GM23338 (cell line): ENCODE measurements around the gene SLC20A1. TPM values are rescaled to one million over a fixed set of nuclear protein-coding genes. Genes with fewer than 3 reads are reported as not detected.

Experiments used
- ATAC-seq: fragments of 200-7000 bp; cut with Tn5 transposase; 3 replicates; pipeline ENCODE4 v1.9.1; 2020
- DNase-seq: peaks from one replicate; pipeline ENCODE4 v3.0.0-alpha.2; 2015; ENCODE audit warnings: low spot score
- H2AFZ ChIP-seq: fragments of 200-600 bp; sonication (generic); 2 replicates; pipeline ENCODE4 v1.8.0; 2016; ENCODE audit warnings: antibody characterized with exemption, mild to moderate bottlenecking, moderate library complexity
- H3F3A ChIP-seq: fragments of 200-600 bp; sonication (generic); replicated peaks from 2 replicates; pipeline ENCODE4 v1.8.0; 2017; ENCODE audit warnings: antibody characterized with exemption, mixed run types, low read depth
- H3K27ac ChIP-seq: fragments of 200-600 bp; sonication (generic); 2 replicates; pipeline ENCODE4 v1.6.1; 2016; ENCODE audit warnings: low read depth
- H3K27me3 ChIP-seq: fragments of 200-600 bp; sonication (generic); 2 replicates; pipeline ENCODE4 v1.8.0; 2016; ENCODE audit warnings: mild to moderate bottlenecking, mixed run types, moderate library complexity; ENCODE audit not compliant: insufficient read depth
- H3K36me3 ChIP-seq: fragments of 200-600 bp; sonication (generic); 2 replicates; pipeline ENCODE4 v1.8.0; 2016; ENCODE audit warnings: mild to moderate bottlenecking; ENCODE audit not compliant: insufficient read depth
- H3K4me1 ChIP-seq: fragments of 200-600 bp; sonication (generic); 2 replicates; pipeline ENCODE4 v1.8.0; 2016; ENCODE audit warnings: mild to moderate bottlenecking, moderate library complexity; ENCODE audit not compliant: insufficient read depth
- H3K4me2 ChIP-seq: fragments of 200-600 bp; sonication (generic); 2 replicates; pipeline ENCODE4 v1.7.1; 2017; ENCODE audit warnings: mixed run types
- H3K4me3 ChIP-seq: fragments of 200-600 bp; sonication (generic); 2 replicates; pipeline ENCODE4 v1.6.1; 2016; ENCODE audit warnings: mixed run types
- H3K79me2 ChIP-seq: fragments of 200-600 bp; sonication (generic); replicated peaks from 2 replicates; pipeline ENCODE4 v1.8.0; 2017; ENCODE audit warnings: mild to moderate bottlenecking; ENCODE audit not compliant: insufficient read depth
- H3K9me2 ChIP-seq: fragments of 200-600 bp; sonication (generic); 2 replicates; pipeline ENCODE4 v1.8.0; 2017; ENCODE audit not compliant: insufficient read depth
- H4K20me1 ChIP-seq: fragments of 200-600 bp; sonication (generic); replicated peaks from 2 replicates; pipeline ENCODE4 v1.8.0; 2017; ENCODE audit warnings: mild to moderate bottlenecking; ENCODE audit not compliant: insufficient read depth
- H3K27ac Mint-ChIP-seq: 2 replicates; pipeline ENCODE4 v1.8.0; 2020; ENCODE audit warnings: inconsistent platforms, mild to moderate bottlenecking, moderate library complexity, mixed read lengths
- H3K27me3 Mint-ChIP-seq: 3 replicates; pipeline ENCODE4 v1.8.0; 2022; ENCODE audit warnings: low read depth, mild to moderate bottlenecking, moderate library complexity, mixed read lengths, inconsistent platforms; ENCODE audit not compliant: insufficient read depth, poor library complexity
- H3K36me3 Mint-ChIP-seq: 3 replicates; pipeline ENCODE4 v1.8.0; 2021; ENCODE audit warnings: low read depth, mild to moderate bottlenecking, inconsistent platforms, moderate library complexity, mixed read lengths
- H3K4me1 Mint-ChIP-seq: 3 replicates; pipeline ENCODE4 v1.8.0; 2020; ENCODE audit warnings: mild to moderate bottlenecking, inconsistent platforms, mixed read lengths
- H3K4me3 Mint-ChIP-seq: 3 replicates; pipeline ENCODE4 v1.8.0; 2021; ENCODE audit warnings: moderate library complexity, mild to moderate bottlenecking, inconsistent platforms, mixed read lengths
- H3K9me3 Mint-ChIP-seq: 3 replicates; pipeline ENCODE4 v1.8.0; 2020; ENCODE audit warnings: moderate library complexity, mild to moderate bottlenecking, inconsistent platforms, mixed read lengths
- CREB1 ChIP-seq: fragments of 250-450 bp; sonication (Bioruptor Pico); IDR thresholded peaks from 2 replicates; pipeline ENCODE4 v1.5.0; 2020; ENCODE audit warnings: low read depth, mild to moderate bottlenecking, moderate library complexity
- ETS1 ChIP-seq: IDR thresholded peaks from 2 replicates; pipeline ENCODE4 v1.6.1; 2016; ENCODE audit warnings: antibody characterized with exemption
- EZH2 ChIP-seq: fragments of 200-600 bp; sonication (generic); IDR thresholded peaks from one replicate; pipeline ENCODE4 v1.8.0; 2017; ENCODE audit warnings: antibody characterized with exemption, mild to moderate bottlenecking, low read depth; ENCODE audit not compliant: unreplicated experiment
- EZH2phosphoT487 ChIP-seq: fragments of 200-600 bp; sonication (generic); IDR thresholded peaks from one replicate; pipeline ENCODE4 v1.8.1; 2018; ENCODE audit warnings: antibody characterized with exemption; ENCODE audit not compliant: unreplicated experiment
- JUNB ChIP-seq: IDR thresholded peaks from one replicate; pipeline ENCODE4 v1.6.1; 2016; ENCODE audit warnings: antibody characterized with exemption; ENCODE audit not compliant: unreplicated experiment
- NANOG ChIP-seq: IDR thresholded peaks from 2 replicates; pipeline ENCODE4 v1.6.1; 2016; ENCODE audit warnings: antibody characterized with exemption, borderline replicate concordance
- POLR2AphosphoS5 ChIP-seq: IDR thresholded peaks from 2 replicates; pipeline ENCODE4 v1.6.1; 2016; ENCODE audit warnings: antibody characterized with exemption, low read depth
- STAT1 ChIP-seq: IDR thresholded peaks from one replicate; pipeline ENCODE4 v1.6.1; 2016; ENCODE audit warnings: antibody characterized with exemption; ENCODE audit not compliant: unreplicated experiment
- ZNF114 ChIP-seq: fragments of 250-450 bp; sonication (Bioruptor Pico); IDR thresholded peaks from 2 replicates; pipeline ENCODE4 v1.5.0; 2020; ENCODE audit warnings: mild to moderate bottlenecking, moderate library complexity
- ZNF331 ChIP-seq: fragments of 250-450 bp; sonication (Bioruptor Pico); IDR thresholded peaks from 2 replicates; pipeline ENCODE4 v1.5.0; 2020; ENCODE audit warnings: low read depth, mild to moderate bottlenecking, moderate library complexity
- polyA plus RNA-seq: library from polyadenylated mRNA; unstranded; fragments of >200 nt; fragmentation: Nextera tagmentation; extraction: Ambion mirVana; gene quantifications from 2 replicates; pipeline ENCODE4 v1.2.1, GENCODE V29; 2016
- total RNA-seq: library from RNA; depleted of rRNA; stranded (reverse); fragments of >200 nt; shearing (Covaris generic); gene quantifications from 2 replicates; pipeline ENCODE4 v1.2.3, GENCODE V29; 2014
- TF ChIP-seq, protein P1 (sequence below): IDR thresholded peaks from one replicate; pipeline ENCODE4 v1.6.1; 2018; ENCODE audit warnings: antibody characterized with exemption; ENCODE audit not compliant: unreplicated experiment
- TF ChIP-seq, protein P2 (sequence below), 2 experiments: fragments of 200-600 bp in 1 of 2; sonication (generic) in 1 of 2; conservative IDR thresholded peaks; 2 replicates each; pipeline versions ENCODE4 v1.5.1 to v1.6.1; 2016 to 2017; ENCODE audit warnings: antibody characterized with exemption in 2 of 2, low read depth in 2 of 2, mild to moderate bottlenecking in 2 of 2, moderate library complexity in 1 of 2
- TF ChIP-seq, protein P3 (sequence below): fragments of 250-450 bp; sonication (Bioruptor Pico); IDR thresholded peaks from 2 replicates; pipeline ENCODE4 v1.5.0; 2020; ENCODE audit warnings: mild to moderate bottlenecking, moderate library complexity

SLC20A1 gene
- total and polyA plus RNA-seq, 2 experiments from 2014 or later, result 52.9 to 84.3 TPM

GRCh38 chr2:112629823-112630222 lies 15.9 kb upstream of the SLC20A1 start:
- H3K79me2 ChIP-seq, result no peaks in the 10 kb centered on the region
- H3K27ac Mint-ChIP-seq, result no peak overlapping the region
- H3K4me3 Mint-ChIP-seq, result no peak overlapping the region
- H3F3A ChIP-seq, result no peaks in the 10 kb centered on the region
- H2AFZ ChIP-seq, result peak overlapping the region; percentile 97
- ATAC-seq, result no peak
- H3K4me1 Mint-ChIP-seq, result peaks cover 25% of the 10 kb centered on the region
- no peaks in the 10 kb centered on the region for H3K27me3 ChIP-seq
- H3K36me3 ChIP-seq, result no peaks in the 10 kb centered on the region
- no peaks in the 10 kb centered on the region for H3K36me3 Mint-ChIP-seq
- H3K4me2 ChIP-seq, result 0 out of 2 replicates have a peak overlapping the region, but pooled peaks have one; percentile 31
- TF ChIP-seq ETS1 (no peak), ZNF331 (CRISPR knock-in tag) (no peak), NANOG (no peak), EZH2 (no peak), JUNB (no peak), CREB1 (CRISPR knock-in tag) (no peak), STAT1 (no peak), EZH2phosphoT487 (no peak), ZNF114 (CRISPR knock-in tag) (no peak), POLR2AphosphoS5 (no peak)
- TF ChIP-seq, protein P1, sequence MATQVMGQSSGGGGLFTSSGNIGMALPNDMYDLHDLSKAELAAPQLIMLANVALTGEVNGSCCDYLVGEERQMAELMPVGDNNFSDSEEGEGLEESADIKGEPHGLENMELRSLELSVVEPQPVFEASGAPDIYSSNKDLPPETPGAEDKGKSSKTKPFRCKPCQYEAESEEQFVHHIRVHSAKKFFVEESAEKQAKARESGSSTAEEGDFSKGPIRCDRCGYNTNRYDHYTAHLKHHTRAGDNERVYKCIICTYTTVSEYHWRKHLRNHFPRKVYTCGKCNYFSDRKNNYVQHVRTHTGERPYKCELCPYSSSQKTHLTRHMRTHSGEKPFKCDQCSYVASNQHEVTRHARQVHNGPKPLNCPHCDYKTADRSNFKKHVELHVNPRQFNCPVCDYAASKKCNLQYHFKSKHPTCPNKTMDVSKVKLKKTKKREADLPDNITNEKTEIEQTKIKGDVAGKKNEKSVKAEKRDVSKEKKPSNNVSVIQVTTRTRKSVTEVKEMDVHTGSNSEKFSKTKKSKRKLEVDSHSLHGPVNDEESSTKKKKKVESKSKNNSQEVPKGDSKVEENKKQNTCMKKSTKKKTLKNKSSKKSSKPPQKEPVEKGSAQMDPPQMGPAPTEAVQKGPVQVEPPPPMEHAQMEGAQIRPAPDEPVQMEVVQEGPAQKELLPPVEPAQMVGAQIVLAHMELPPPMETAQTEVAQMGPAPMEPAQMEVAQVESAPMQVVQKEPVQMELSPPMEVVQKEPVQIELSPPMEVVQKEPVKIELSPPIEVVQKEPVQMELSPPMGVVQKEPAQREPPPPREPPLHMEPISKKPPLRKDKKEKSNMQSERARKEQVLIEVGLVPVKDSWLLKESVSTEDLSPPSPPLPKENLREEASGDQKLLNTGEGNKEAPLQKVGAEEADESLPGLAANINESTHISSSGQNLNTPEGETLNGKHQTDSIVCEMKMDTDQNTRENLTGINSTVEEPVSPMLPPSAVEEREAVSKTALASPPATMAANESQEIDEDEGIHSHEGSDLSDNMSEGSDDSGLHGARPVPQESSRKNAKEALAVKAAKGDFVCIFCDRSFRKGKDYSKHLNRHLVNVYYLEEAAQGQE, result no peak
- TF ChIP-seq, protein P2, sequence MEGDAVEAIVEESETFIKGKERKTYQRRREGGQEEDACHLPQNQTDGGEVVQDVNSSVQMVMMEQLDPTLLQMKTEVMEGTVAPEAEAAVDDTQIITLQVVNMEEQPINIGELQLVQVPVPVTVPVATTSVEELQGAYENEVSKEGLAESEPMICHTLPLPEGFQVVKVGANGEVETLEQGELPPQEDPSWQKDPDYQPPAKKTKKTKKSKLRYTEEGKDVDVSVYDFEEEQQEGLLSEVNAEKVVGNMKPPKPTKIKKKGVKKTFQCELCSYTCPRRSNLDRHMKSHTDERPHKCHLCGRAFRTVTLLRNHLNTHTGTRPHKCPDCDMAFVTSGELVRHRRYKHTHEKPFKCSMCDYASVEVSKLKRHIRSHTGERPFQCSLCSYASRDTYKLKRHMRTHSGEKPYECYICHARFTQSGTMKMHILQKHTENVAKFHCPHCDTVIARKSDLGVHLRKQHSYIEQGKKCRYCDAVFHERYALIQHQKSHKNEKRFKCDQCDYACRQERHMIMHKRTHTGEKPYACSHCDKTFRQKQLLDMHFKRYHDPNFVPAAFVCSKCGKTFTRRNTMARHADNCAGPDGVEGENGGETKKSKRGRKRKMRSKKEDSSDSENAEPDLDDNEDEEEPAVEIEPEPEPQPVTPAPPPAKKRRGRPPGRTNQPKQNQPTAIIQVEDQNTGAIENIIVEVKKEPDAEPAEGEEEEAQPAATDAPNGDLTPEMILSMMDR (conservative IDR thresholded peaks at IDR 0.05; ENCODE audit: low read depth in 2 of 2), result no peak
- TF ChIP-seq, protein P3, sequence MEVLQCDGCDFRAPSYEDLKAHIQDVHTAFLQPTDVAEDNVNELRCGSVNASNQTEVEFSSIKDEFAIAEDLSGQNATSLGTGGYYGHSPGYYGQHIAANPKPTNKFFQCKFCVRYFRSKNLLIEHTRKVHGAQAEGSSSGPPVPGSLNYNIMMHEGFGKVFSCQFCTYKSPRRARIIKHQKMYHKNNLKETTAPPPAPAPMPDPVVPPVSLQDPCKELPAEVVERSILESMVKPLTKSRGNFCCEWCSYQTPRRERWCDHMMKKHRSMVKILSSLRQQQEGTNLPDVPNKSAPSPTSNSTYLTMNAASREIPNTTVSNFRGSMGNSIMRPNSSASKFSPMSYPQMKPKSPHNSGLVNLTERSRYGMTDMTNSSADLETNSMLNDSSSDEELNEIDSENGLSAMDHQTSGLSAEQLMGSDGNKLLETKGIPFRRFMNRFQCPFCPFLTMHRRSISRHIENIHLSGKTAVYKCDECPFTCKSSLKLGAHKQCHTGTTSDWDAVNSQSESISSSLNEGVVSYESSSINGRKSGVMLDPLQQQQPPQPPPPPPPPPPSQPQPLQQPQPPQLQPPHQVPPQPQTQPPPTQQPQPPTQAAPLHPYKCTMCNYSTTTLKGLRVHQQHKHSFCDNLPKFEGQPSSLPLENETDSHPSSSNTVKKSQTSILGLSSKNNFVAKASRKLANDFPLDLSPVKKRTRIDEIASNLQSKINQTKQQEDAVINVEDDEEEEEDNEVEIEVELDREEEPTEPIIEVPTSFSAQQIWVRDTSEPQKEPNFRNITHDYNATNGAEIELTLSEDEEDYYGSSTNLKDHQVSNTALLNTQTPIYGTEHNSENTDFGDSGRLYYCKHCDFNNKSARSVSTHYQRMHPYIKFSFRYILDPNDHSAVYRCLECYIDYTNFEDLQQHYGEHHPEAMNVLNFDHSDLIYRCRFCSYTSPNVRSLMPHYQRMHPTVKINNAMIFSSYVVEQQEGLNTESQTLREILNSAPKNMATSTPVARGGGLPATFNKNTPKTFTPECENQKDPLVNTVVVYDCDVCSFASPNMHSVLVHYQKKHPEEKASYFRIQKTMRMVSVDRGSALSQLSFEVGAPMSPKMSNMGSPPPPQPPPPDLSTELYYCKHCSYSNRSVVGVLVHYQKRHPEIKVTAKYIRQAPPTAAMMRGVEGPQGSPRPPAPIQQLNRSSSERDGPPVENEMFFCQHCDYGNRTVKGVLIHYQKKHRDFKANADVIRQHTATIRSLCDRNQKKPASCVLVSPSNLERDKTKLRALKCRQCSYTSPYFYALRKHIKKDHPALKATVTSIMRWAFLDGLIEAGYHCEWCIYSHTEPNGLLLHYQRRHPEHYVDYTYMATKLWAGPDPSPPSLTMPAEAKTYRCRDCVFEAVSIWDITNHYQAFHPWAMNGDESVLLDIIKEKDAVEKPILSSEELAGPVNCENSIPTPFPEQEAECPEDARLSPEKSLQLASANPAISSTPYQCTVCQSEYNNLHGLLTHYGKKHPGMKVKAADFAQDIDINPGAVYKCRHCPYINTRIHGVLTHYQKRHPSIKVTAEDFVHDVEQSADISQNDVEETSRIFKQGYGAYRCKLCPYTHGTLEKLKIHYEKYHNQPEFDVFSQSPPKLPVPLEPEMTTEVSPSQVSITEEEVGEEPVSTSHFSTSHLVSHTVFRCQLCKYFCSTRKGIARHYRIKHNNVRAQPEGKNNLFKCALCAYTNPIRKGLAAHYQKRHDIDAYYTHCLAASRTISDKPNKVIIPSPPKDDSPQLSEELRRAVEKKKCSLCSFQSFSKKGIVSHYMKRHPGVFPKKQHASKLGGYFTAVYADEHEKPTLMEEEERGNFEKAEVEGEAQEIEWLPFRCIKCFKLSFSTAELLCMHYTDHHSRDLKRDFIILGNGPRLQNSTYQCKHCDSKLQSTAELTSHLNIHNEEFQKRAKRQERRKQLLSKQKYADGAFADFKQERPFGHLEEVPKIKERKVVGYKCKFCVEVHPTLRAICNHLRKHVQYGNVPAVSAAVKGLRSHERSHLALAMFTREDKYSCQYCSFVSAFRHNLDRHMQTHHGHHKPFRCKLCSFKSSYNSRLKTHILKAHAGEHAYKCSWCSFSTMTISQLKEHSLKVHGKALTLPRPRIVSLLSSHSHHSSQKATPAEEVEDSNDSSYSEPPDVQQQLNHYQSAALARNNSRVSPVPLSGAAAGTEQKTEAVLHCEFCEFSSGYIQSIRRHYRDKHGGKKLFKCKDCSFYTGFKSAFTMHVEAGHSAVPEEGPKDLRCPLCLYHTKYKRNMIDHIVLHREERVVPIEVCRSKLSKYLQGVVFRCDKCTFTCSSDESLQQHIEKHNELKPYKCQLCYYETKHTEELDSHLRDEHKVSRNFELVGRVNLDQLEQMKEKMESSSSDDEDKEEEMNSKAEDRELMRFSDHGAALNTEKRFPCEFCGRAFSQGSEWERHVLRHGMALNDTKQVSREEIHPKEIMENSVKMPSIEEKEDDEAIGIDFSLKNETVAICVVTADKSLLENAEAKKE (CRISPR knock-in tag), result no peak
- DNase-seq, result no peak
- no peaks in the 10 kb centered on the region for H3K9me3 Mint-ChIP-seq
- peaks cover 8% of the 10 kb centered on the region for H3K27me3 Mint-ChIP-seq
- peaks cover 16% of the 10 kb centered on the region for H3K4me1 ChIP-seq
- no peak overlapping the region for H3K27ac ChIP-seq
- no peaks in the 10 kb centered on the region for H3K9me2 ChIP-seq
- no peaks in the 10 kb centered on the region for H4K20me1 ChIP-seq
- H3K4me3 ChIP-seq, result no peak overlapping the region
